ENCODE data around the gene IL34.

IL34 gene

GRCh38 chr16:70646260-70647241, at the start of gene IL34:
Gene IL34 (plus strand): TSS chr16:70646559. CDS start chr16:70646948, 389 bp downstream.
- no peak within 1 kb of the TSS for H3K4me3 Mint-ChIP-seq
- H3K27me3 Mint-ChIP-seq: peaks cover 3% of the 10 kb centered on the region
- H3K27ac Mint-ChIP-seq: no peak within 1 kb of the TSS
- H3K4me1 Mint-ChIP-seq (ENCODE audit: low read depth): no peaks in the 10 kb centered on the region
- no peaks in the 10 kb centered on the region for H3K36me3 Mint-ChIP-seq
- no peaks in the 10 kb centered on the region for H3K9me3 Mint-ChIP-seq (ENCODE audit: low read depth)

- H3K9me3 Mint-ChIP-seq (ENCODE audit: low read depth): no peaks in the 10 kb centered on the region
- no peaks in the 10 kb centered on the region for H3K36me3 Mint-ChIP-seq
- no peak overlapping the region for H3K4me3 Mint-ChIP-seq
- no peak overlapping the region for H3K27ac Mint-ChIP-seq
- H3K27me3 Mint-ChIP-seq: no peaks in the 10 kb centered on the region
- H3K4me1 Mint-ChIP-seq (ENCODE audit: low read depth): no peaks in the 10 kb centered on the region
Observed at GRCh38 chr16:70597135-70597835, 49.1 kb upstream of the IL34 start.

DNA sequence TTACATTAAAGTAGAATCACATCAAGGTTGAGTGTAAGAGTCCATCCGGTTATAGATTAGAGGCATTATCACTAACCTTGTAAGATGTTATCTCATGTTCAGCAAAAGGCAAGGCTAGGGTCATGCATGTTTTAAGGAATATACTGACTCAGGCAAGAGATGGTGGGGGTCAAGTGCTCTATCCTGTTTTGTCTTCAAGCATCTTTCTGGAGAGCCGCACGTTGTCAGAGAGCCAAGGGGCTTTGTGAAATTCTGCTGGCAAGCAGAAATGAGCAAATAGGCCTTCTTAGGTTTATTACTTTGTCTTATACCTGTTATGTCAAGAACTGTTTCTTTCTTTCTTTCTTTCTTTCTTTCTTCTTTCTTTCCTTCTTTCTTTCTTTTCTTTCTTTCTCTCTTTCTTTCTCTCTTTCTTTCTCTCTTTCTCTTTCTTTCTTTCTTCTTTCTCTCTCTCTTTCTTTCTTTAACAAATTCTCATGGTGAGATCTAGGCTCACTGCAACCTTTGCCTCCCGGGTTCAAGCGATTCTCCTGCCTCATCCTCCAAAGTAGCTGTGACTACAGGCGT, 47.3 kb upstream of the IL34 start:
- Mint-ChIP-seq H3K9me3 (ENCODE audit: low read depth) (no peaks in the 10 kb centered on the region), H3K27ac (no peak overlapping the region), H3K4me1 (ENCODE audit: low read depth) (no peaks in the 10 kb centered on the region), H3K27me3 (no peaks in the 10 kb centered on the region), H3K36me3 (no peaks in the 10 kb centered on the region), H3K4me3 (no peak overlapping the region)

DNA sequence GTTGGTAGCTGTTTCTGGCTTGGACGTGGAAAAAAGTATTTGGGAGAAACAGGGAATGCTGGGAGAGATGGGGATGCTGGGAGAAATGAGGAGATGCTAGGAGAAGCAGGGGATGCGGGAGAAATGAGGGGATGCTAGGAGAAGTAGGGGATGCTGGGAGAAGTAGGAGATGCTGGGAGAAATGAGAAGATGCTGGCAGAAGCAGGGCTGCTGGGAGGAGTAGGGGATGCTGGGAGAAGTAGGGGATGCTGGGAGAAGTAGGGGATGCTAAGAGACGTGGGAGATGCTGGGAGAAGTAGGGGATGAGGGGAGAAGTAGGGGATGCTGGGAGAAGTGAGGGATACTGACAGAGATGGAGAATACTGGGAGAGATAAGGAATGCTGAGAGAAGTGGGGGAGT, 45.6 kb upstream of the IL34 start:
- H3K4me1 Mint-ChIP-seq (ENCODE audit: low read depth): no peaks in the 10 kb centered on the region
- no peaks in the 10 kb centered on the region for H3K36me3 Mint-ChIP-seq
- H3K4me3 Mint-ChIP-seq: no peak overlapping the region
- no peaks in the 10 kb centered on the region for H3K27me3 Mint-ChIP-seq
- no peaks in the 10 kb centered on the region for H3K9me3 Mint-ChIP-seq (ENCODE audit: low read depth)
- no peak overlapping the region for H3K27ac Mint-ChIP-seq

- H3K27ac Mint-ChIP-seq: no peak overlapping the region
- H3K4me3 Mint-ChIP-seq: no peak overlapping the region
- no peaks in the 10 kb centered on the region for H3K9me3 Mint-ChIP-seq (ENCODE audit: low read depth)
- H3K4me1 Mint-ChIP-seq (ENCODE audit: low read depth): no peaks in the 10 kb centered on the region
- H3K27me3 Mint-ChIP-seq: no peaks in the 10 kb centered on the region
- no peaks in the 10 kb centered on the region for H3K36me3 Mint-ChIP-seq
Observed at GRCh38 chr16:70601576-70602575, 44.5 kb upstream of the IL34 start.

DNA sequence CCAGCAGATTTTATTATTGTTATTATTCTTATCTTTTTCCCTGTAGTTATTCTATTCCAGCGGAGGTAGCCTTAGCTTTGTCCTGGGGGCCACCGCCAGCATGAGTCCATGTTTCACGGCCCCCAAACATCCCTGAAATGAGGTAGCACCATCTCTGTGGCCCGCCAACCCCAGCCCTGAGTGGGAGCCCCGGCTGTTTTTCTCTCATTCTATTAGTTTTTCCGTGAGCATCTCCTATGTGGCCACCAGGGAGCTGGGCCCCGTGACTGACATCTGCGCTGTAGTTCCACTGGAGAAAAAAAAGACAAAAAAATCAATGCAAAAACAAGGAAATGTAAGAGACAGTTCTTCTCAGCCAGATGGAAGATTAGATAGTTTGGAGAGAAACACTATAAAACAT, 43.5 kb upstream of the IL34 start:
- Mint-ChIP-seq H3K36me3 (no peaks in the 10 kb centered on the region), H3K4me1 (ENCODE audit: low read depth) (no peaks in the 10 kb centered on the region), H3K4me3 (no peak overlapping the region), H3K9me3 (ENCODE audit: low read depth) (no peaks in the 10 kb centered on the region), H3K27ac (no peak overlapping the region), H3K27me3 (no peaks in the 10 kb centered on the region)

GRCh38 chr16:70604407-70605282, 41.7 kb upstream of the IL34 start:
- Mint-ChIP-seq H3K27me3 (no peaks in the 10 kb centered on the region), H3K4me1 (ENCODE audit: low read depth) (no peaks in the 10 kb centered on the region), H3K9me3 (ENCODE audit: low read depth) (no peaks in the 10 kb centered on the region), H3K4me3 (no peak overlapping the region), H3K36me3 (no peaks in the 10 kb centered on the region), H3K27ac (no peak overlapping the region)

DNA sequence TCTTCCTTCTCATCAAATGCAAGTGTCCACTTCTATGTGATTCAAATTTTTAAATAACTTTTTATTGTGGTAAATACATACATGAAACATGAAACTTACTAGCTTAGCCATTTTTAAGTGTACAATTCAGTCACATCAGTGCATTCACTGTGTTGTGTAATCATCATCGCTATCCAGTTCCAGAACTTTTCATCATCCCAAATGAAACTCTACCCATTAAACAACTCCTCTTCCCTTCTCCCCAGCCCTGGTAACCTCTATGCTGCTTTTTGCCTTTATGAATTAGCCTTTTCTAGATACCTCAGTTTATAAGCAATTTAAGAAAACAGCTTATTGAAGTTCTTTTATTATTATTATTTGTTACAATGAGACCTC, 41.1 kb upstream of the IL34 start:
- no peaks in the 10 kb centered on the region for H3K9me3 Mint-ChIP-seq (ENCODE audit: low read depth)
- H3K36me3 Mint-ChIP-seq: no peaks in the 10 kb centered on the region
- no peaks in the 10 kb centered on the region for H3K4me1 Mint-ChIP-seq (ENCODE audit: low read depth)
- no peak overlapping the region for H3K4me3 Mint-ChIP-seq
- no peaks in the 10 kb centered on the region for H3K27me3 Mint-ChIP-seq
- H3K27ac Mint-ChIP-seq: no peak overlapping the region

GRCh38 chr16:70608521-70608920, 37.8 kb upstream of the IL34 start:
- no peak overlapping the region for H3K27ac Mint-ChIP-seq
- no peaks in the 10 kb centered on the region for H3K36me3 Mint-ChIP-seq
- no peaks in the 10 kb centered on the region for H3K27me3 Mint-ChIP-seq
- no peaks in the 10 kb centered on the region for H3K4me1 Mint-ChIP-seq (ENCODE audit: low read depth)
- no peak overlapping the region for H3K4me3 Mint-ChIP-seq
- H3K9me3 Mint-ChIP-seq (ENCODE audit: low read depth): no peaks in the 10 kb centered on the region

- no peak overlapping the region for H3K4me3 Mint-ChIP-seq
- no peaks in the 10 kb centered on the region for H3K4me1 Mint-ChIP-seq (ENCODE audit: low read depth)
- no peaks in the 10 kb centered on the region for H3K36me3 Mint-ChIP-seq
- no peaks in the 10 kb centered on the region for H3K27me3 Mint-ChIP-seq
- no peaks in the 10 kb centered on the region for H3K9me3 Mint-ChIP-seq (ENCODE audit: low read depth)
- H3K27ac Mint-ChIP-seq: no peak overlapping the region
Observed at GRCh38 chr16:70610273-70611223, 35.8 kb upstream of the IL34 start.

GRCh38 chr16:70611224-70611598, 35.1 kb upstream of the IL34 start:
- Mint-ChIP-seq H3K4me3 (no peak overlapping the region), H3K36me3 (no peaks in the 10 kb centered on the region), H3K27ac (no peak overlapping the region), H3K27me3 (no peaks in the 10 kb centered on the region), H3K9me3 (ENCODE audit: low read depth) (no peaks in the 10 kb centered on the region), H3K4me1 (ENCODE audit: low read depth) (no peaks in the 10 kb centered on the region)

DNA sequence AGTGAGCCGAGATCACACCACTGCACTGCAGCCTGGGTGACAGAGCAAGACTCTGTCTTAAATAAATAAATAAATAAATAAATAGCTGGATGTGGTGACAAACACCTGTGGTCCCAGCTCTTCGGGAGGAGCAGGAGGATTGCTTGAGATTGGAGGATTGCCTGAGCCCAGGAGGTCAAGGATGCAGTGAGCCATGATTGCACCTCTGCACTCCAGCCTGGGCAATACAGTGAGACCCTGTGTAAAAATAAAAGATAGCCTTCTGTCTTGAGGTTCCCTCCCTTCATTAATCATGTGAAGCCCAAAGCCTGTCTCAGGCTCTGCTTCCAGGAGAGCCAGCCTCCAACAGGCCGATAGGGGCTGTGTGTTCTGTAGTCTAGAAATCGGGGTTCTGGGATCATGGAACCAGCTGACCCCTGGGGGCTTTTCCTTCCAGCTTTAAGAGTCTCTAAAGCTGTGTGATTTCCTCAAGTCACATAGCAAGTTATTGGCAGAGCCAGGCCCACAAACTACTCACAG, 34.5 kb upstream of the IL34 start:
- Mint-ChIP-seq H3K27me3 (no peaks in the 10 kb centered on the region), H3K4me1 (ENCODE audit: low read depth) (no peaks in the 10 kb centered on the region), H3K36me3 (no peaks in the 10 kb centered on the region), H3K4me3 (no peak overlapping the region), H3K9me3 (ENCODE audit: low read depth) (no peaks in the 10 kb centered on the region), H3K27ac (no peak overlapping the region)

GRCh38 chr16:70612931-70613330, 33.4 kb upstream of the IL34 start:
- Mint-ChIP-seq H3K4me1 (ENCODE audit: low read depth) (no peaks in the 10 kb centered on the region), H3K27me3 (no peaks in the 10 kb centered on the region), H3K9me3 (ENCODE audit: low read depth) (no peaks in the 10 kb centered on the region), H3K4me3 (no peak overlapping the region), H3K27ac (no peak overlapping the region), H3K36me3 (no peaks in the 10 kb centered on the region)

Measured in activated naive CD8-positive, alpha-beta T cell (primary cell).